GM12873 (cell line): ENCODE measurements around the gene DNAJC24.

Experiments used
- TF ChIP-seq, protein P1 (sequence below): IDR thresholded peaks from 2 replicates; pipeline ENCODE4 v1.5.1; 2012; ENCODE audit warnings: low read depth, mild to moderate bottlenecking, moderate library complexity, low read length, control low read depth; ENCODE audit not compliant: insufficient read depth; ENCODE audit errors: missing control alignments

Gene DNAJC24

DNA sequence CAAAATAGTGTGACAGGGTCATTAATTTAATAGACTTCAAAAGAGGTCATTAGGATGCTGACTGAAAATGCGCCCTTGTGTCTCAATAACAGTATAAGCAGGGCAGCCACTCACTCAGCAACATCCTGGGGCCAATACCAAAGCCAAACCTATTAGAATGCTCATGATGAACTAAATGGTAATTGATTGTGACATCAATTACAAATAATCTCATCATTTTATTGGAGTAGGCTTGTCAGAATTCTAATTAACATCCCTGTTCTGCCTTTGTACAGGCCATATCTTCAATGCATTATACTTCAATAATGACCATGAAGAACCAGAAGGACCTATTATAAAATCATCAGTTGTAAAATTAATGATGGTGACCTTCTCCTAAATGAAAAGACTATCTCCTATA is 64.2 kb downstream of the DNAJC24 start:
- TF ChIP-seq, protein P1, sequence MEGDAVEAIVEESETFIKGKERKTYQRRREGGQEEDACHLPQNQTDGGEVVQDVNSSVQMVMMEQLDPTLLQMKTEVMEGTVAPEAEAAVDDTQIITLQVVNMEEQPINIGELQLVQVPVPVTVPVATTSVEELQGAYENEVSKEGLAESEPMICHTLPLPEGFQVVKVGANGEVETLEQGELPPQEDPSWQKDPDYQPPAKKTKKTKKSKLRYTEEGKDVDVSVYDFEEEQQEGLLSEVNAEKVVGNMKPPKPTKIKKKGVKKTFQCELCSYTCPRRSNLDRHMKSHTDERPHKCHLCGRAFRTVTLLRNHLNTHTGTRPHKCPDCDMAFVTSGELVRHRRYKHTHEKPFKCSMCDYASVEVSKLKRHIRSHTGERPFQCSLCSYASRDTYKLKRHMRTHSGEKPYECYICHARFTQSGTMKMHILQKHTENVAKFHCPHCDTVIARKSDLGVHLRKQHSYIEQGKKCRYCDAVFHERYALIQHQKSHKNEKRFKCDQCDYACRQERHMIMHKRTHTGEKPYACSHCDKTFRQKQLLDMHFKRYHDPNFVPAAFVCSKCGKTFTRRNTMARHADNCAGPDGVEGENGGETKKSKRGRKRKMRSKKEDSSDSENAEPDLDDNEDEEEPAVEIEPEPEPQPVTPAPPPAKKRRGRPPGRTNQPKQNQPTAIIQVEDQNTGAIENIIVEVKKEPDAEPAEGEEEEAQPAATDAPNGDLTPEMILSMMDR = no peak

DNA sequence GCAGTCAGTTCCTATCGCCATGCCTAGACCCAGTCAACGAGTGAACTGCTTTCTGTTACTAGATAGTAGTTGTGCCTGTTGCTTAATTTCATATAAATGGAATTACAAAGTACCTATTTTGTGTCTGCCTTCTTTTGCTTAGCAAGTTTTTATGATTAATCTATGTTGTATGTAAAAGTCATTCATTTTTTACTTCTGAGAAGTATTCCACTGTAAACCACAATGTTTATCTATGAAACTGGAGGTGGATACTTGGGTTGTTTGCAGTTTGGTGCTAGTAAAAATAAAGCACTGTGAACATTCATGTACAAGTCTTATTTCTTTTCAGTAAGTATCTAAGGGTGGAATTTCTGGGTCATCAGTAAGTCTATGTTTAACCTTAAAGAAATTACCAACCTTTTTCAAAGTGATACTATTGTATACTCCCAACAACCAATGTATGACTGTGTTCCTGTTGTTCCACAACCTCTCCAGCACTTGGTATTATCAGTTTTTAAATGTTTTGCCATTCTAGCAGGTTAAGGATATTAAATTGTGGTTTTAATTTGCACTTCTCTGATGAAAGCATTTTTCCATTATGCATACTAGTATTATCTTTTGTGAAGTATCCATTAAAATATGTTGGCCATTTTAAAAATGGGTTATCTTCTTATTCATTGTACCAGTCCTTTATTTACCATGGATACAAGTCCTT is 68.2 kb downstream of the DNAJC24 start:
- TF ChIP-seq, protein P1 = no peak

DNA sequence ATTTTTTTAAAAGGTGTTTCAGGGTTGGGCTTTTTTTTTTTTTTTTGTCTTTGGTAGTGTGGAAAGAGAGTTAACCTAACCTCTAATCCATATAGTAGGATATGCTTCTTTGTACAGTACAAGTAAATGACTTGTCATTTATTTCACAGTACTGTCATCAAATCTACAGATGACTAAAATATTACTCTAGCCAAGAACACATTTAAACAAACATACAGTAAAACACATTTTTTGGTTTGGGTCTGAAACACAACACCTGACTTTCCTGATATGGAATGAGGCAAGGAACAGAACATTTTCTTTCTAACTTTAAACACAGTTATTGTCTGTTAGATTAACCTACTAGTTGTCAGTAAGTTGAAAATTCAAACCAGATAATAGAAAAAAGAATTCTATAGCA is 71.6 kb downstream of the DNAJC24 start:
- TF ChIP-seq, protein P1 = no peak

DNA sequence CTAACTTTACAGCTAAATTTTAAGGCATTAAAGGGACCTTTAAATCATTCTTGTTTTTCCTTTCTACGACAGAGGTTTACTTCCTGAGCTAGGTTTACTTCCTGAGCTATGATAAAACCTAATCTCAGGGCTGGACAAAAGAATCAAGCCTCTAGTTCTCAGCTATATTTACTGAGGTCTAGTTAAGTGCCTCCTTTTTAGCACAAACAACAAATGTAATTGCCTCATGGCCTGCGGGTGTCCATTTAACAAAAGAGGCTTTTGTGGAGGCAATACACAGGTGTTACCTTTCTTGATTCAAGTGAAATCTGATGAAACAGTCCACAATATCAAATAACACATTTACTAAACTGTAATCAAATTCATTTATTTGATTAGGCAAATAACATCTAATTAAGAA is 72.4 kb downstream of the DNAJC24 start:
- TF ChIP-seq, protein P1 = no peak

DNA sequence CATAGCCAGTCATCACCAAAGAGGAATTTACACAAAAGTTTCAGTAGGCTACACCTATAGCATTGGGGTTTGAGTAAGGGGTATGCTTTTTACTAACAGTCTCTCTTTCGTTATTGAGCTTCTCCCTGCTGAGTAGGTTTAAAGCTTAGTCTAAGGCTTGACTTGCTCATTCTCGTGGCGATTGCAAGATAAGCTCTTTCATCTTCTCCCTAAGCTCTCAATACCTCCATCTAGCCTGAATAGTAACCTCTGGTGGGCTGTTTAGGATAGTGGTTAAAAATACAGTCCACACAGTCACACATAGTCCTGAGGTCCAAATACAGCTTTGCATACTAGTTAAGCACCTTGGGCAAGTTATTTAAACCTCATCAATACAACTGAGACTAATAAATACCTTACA is 74.1 kb downstream of the DNAJC24 start:
- TF ChIP-seq, protein P1 = no peak

DNA sequence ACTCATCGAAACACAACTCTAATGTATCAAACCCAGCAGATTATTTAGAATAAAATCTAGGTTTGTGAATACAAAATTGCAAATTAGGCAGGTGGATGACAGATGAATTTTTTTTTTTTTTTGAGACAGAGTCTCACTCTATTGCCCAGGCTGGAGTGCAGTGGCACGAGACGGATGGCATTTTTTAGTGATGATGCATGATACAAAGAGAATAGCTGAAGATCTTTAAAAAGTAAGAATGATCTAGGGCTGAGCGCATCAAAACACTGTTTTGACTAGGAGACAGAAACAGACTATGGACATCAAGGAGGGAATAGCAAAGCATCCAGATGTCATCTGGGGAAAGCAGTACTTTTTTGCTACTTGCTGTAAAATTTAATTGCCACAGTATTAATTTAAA is 76.0 kb downstream of the DNAJC24 start:
- TF ChIP-seq, protein P1 = no peak

DNA sequence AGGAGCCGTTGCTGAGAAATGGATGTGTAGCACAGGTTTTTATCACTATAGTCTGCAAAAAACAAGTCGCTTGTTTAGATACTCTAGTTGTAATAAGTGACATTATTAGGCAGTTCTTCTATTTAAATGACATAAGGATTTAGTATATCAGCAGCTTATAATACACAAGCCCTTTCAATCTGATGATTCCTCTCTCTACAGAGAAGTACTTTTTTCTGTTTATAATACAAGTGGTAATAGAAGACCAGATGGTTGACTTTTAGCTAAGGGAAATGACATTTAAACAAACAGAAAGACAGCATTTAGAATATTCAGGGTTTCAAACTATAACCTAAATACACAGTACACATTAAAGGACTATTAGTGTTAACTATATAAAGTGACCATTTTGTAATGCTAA is 79.4 kb downstream of the DNAJC24 start:
- TF ChIP-seq, protein P1 = no peak
